IMR-90 (cell line): Measurements from ENCODE around the gene ZNF396. TPM values are rescaled to one million over a fixed set of nuclear protein-coding genes. Genes with fewer than 3 reads are reported as not detected.

Experiments
- ATAC-seq: fragments of 200-7000 bp; cut with Tn5 transposase; 2 replicates; pipeline ENCODE4 v1.9.1; 2020; ENCODE audit warnings: low read depth, mild to moderate bottlenecking, moderate library complexity
- BruUV-seq: library from RNA; stranded (reverse); fragments of 400-500 nt; replicated peaks from 2 replicates; lab custom pipeline; 2021; lab: Mats Ljungman, UMichigan
- CTCF ChIA-PET: fragments of 300-600 bp; formaldehyde crosslinking; extraction: SDS; loops from one replicate; lab custom pipeline; 2021; ENCODE audit warnings: antibody characterized with exemption; lab: Yijun Ruan, JAX
- POLR2A ChIA-PET: fragments of 300-600 bp; sonication (Branson Sonifier 250); formaldehyde crosslinking; loops from one replicate; lab custom pipeline; 2022; ENCODE audit warnings: antibody characterized with exemption; ENCODE audit not compliant: unreplicated experiment; lab: Charles Lee
- DNase-seq: peaks from one replicate; pipeline ENCODE4 v3.0.0; 2013
- H2AFZ ChIP-seq: replicated peaks from 2 replicates; pipeline ENCODE3; 2013; ENCODE audit warnings: low read length, mild to moderate bottlenecking; ENCODE audit not compliant: poor library complexity
- H2AK5ac ChIP-seq: 2 replicates; pipeline ENCODE4 v1.6.1; 2013; ENCODE audit warnings: low read depth, low read length, inconsistent platforms
- H2AK9ac ChIP-seq: replicated peaks from 2 replicates; pipeline ENCODE3; 2013; ENCODE audit warnings: mild to moderate bottlenecking, low read depth, low read length, moderate library complexity; ENCODE audit not compliant: poor library complexity
- H2BK120ac ChIP-seq: 2 replicates; pipeline ENCODE4 v1.6.1; 2013; ENCODE audit warnings: low read depth, low read length, inconsistent platforms
- H2BK15ac ChIP-seq: 3 replicates; pipeline ENCODE4 v1.6.1; 2013; ENCODE audit warnings: low read depth, low read length, inconsistent platforms
- H2BK20ac ChIP-seq: 2 replicates; pipeline ENCODE4 v1.6.1; 2013; ENCODE audit warnings: low read depth, mild to moderate bottlenecking, inconsistent platforms, low read length, moderate library complexity
- H2BK5ac ChIP-seq: 2 replicates; pipeline ENCODE4 v1.6.1; 2013; ENCODE audit warnings: mild to moderate bottlenecking, low read depth, low read length, inconsistent platforms; ENCODE audit not compliant: poor library complexity, severe bottlenecking
- H3K14ac ChIP-seq: replicated peaks from 2 replicates; pipeline ENCODE4 v1.6.1; 2013; ENCODE audit warnings: low read depth, low read length, inconsistent platforms
- H3K18ac ChIP-seq: 2 replicates; pipeline ENCODE4 v1.6.1; 2013; ENCODE audit warnings: low read depth, low read length, control low read depth
- H3K23ac ChIP-seq: 2 replicates; pipeline ENCODE4 v1.6.1; 2013; ENCODE audit warnings: low read depth, low read length, inconsistent platforms
- H3K27ac ChIP-seq: 2 replicates; pipeline ENCODE4 v1.5.1; 2013; ENCODE audit warnings: mild to moderate bottlenecking, control low read depth, low read length; ENCODE audit not compliant: insufficient read depth
- H3K27me3 ChIP-seq: 2 replicates; pipeline ENCODE4 v1.6.1; 2013; ENCODE audit warnings: low read length; ENCODE audit not compliant: control insufficient read depth, insufficient read depth
- H3K36me3 ChIP-seq: 2 replicates; pipeline ENCODE4 v1.6.1; 2013; ENCODE audit warnings: low read length, mixed read lengths; ENCODE audit not compliant: control insufficient read depth, insufficient read depth
- H3K4ac ChIP-seq: 2 replicates; pipeline ENCODE4 v1.6.1; 2013; ENCODE audit warnings: low read depth, low read length, inconsistent platforms
- H3K4me1 ChIP-seq: 2 replicates; pipeline ENCODE4 v1.6.1; 2013; ENCODE audit warnings: low read length, mixed read lengths; ENCODE audit not compliant: control insufficient read depth, insufficient read depth
- H3K4me2 ChIP-seq: 2 replicates; pipeline ENCODE4 v1.6.1; 2013; ENCODE audit warnings: low read depth, mild to moderate bottlenecking, control low read depth, low read length, moderate library complexity
- H3K4me3 ChIP-seq: 2 replicates; pipeline ENCODE4 v1.5.1; 2013; ENCODE audit warnings: low read depth, mild to moderate bottlenecking, control low read depth, low read length, moderate library complexity; ENCODE audit not compliant: insufficient read depth
- H3K56ac ChIP-seq: 2 replicates; pipeline ENCODE4 v1.6.1; 2013; ENCODE audit warnings: low read length, inconsistent platforms; ENCODE audit not compliant: insufficient read depth; ENCODE audit errors: extremely low read depth
- H3K79me1 ChIP-seq, 2 experiments: 2 replicates each; pipeline ENCODE4 v1.6.1; 2013; ENCODE audit warnings: low read length in 2 of 2, inconsistent platforms in 1 of 2, low read depth in 1 of 2
- H3K9ac ChIP-seq: 2 replicates; pipeline ENCODE4 v1.6.1; 2013; ENCODE audit warnings: low read depth, low read length, control low read depth
- H3K9me1 ChIP-seq: 2 replicates; pipeline ENCODE4 v1.6.1; 2013; ENCODE audit warnings: low read length, inconsistent platforms; ENCODE audit not compliant: insufficient read depth
- H3K9me3 ChIP-seq: 2 replicates; pipeline ENCODE4 v1.6.1; 2013; ENCODE audit warnings: low read length; ENCODE audit not compliant: control insufficient read depth, insufficient read depth
- H4K20me1 ChIP-seq: 2 replicates; pipeline ENCODE4 v1.6.1; 2013; ENCODE audit warnings: low read length, inconsistent platforms; ENCODE audit not compliant: insufficient read depth
- H4K5ac ChIP-seq: 2 replicates; pipeline ENCODE4 v1.6.1; 2013; ENCODE audit warnings: mild to moderate bottlenecking, low read depth, low read length, control low read depth
- H4K8ac ChIP-seq, 2 experiments: 2 replicates each; pipeline ENCODE4 v1.6.1; 2013; ENCODE audit warnings: low read depth in 2 of 2, low read length in 2 of 2, control low read depth in 1 of 2, inconsistent platforms in 1 of 2
- H4K91ac ChIP-seq: 2 replicates; pipeline ENCODE4 v1.6.1; 2013; ENCODE audit warnings: low read depth, low read length, inconsistent platforms; ENCODE audit not compliant: insufficient read depth
- CEBPB ChIP-seq: IDR thresholded peaks from 2 replicates; pipeline ENCODE4 v1.6.1; 2012; ENCODE audit warnings: low read depth, low read length, improper control_type of control experiment
- MAFK ChIP-seq: IDR thresholded peaks from 2 replicates; pipeline ENCODE4 v1.6.1; 2012; ENCODE audit warnings: low read depth, low read length, improper control_type of control experiment
- POLR2A ChIP-seq: IDR thresholded peaks from 2 replicates; pipeline ENCODE4 v1.6.1; 2012; ENCODE audit warnings: mild to moderate bottlenecking, low read depth, low read length
- RAD21 ChIP-seq: IDR thresholded peaks from 2 replicates; pipeline ENCODE4 v1.6.1; 2012; ENCODE audit warnings: low read length, improper control_type of control experiment
- RCOR1 ChIP-seq: IDR thresholded peaks from 2 replicates; pipeline ENCODE4 v1.6.1; 2012; ENCODE audit warnings: mild to moderate bottlenecking, low read length, improper control_type of control experiment; ENCODE audit not compliant: insufficient replicate concordance
- SMC3 ChIP-seq: fragments of 150-350 bp; IDR thresholded peaks from 2 replicates; pipeline ENCODE4 v1.6.1; 2016; ENCODE audit warnings: low read depth, mild to moderate bottlenecking, antibody characterized with exemption, low read length, moderate library complexity
- WGBS, 2 experiments: methylation state at CpG; one replicate each; pipeline versions ENCODE4 v1.1.5 to v1.1.7; 2013; ENCODE audit warnings: missing lambda C conversion rate in 2 of 2; ENCODE audit not compliant: insufficient read length in 1 of 2; ENCODE audit errors: extremely low coverage in 2 of 2; 5-methylcytosine and 5-hydroxymethylcytosine counted together
- dilution Hi-C: fragments of 300-500 bp; cut with HindIII; formaldehyde crosslinking; loops from one replicate; pipeline ENCODE4 v1.14.3; 2018; ENCODE audit warnings: low sequenced_read_pairs; ENCODE audit not compliant: unreplicated experiment
- in situ Hi-C: fragments of 300-500 bp; cut with MboI; formaldehyde crosslinking; loops from 3 replicates; pipeline ENCODE4 v1.14.3; 2019; ENCODE audit warnings: low sequenced_read_pairs, inconsistent platforms, mixed read lengths
- intact Hi-C: fragments of 100-400 bp; cut with micrococcal nuclease; formaldehyde crosslinking; loops from 2 replicates; pipeline ENCODE4 v1.10.0; 2022
- polyA plus RNA-seq, 3 experiments: library from polyadenylated mRNA; depleted of rRNA; stranded (reverse); fragments of >200 nt; gene quantifications; 2 replicates each; pipeline ENCODE4 v1.2.3, GENCODE V29; 2012; ENCODE audit warnings: low replicate concordance in 1 of 3
- total RNA-seq: library from RNA; depleted of rRNA; stranded (reverse); fragments of >200 nt; gene quantifications from 2 replicates; pipeline ENCODE4 v1.2.3, GENCODE V29; 2012
- TF ChIP-seq, protein P1 (sequence below): fragments of 150-350 bp; IDR thresholded peaks from 2 replicates; pipeline ENCODE4 v1.6.1; 2017; ENCODE audit warnings: mild to moderate bottlenecking, antibody characterized with exemption, low read length, low read depth
- TF ChIP-seq, protein P2 (sequence below): fragments of 150-350 bp; IDR thresholded peaks from 2 replicates; pipeline ENCODE4 v1.6.1; 2016; ENCODE audit warnings: low read depth, mild to moderate bottlenecking, low read length, moderate library complexity, borderline replicate concordance
- TF ChIP-seq, protein P3 (sequence below): conservative IDR thresholded peaks from 2 replicates; pipeline ENCODE4 v1.5.1; 2012; ENCODE audit warnings: mild to moderate bottlenecking, low read depth, low read length, improper control_type of control experiment

The ZNF396 gene
- total and polyA plus RNA-seq, 2 of the 4 experiments (the other 2 are of a cell fraction), result 0.26 to 0.54 TPM

DNA sequence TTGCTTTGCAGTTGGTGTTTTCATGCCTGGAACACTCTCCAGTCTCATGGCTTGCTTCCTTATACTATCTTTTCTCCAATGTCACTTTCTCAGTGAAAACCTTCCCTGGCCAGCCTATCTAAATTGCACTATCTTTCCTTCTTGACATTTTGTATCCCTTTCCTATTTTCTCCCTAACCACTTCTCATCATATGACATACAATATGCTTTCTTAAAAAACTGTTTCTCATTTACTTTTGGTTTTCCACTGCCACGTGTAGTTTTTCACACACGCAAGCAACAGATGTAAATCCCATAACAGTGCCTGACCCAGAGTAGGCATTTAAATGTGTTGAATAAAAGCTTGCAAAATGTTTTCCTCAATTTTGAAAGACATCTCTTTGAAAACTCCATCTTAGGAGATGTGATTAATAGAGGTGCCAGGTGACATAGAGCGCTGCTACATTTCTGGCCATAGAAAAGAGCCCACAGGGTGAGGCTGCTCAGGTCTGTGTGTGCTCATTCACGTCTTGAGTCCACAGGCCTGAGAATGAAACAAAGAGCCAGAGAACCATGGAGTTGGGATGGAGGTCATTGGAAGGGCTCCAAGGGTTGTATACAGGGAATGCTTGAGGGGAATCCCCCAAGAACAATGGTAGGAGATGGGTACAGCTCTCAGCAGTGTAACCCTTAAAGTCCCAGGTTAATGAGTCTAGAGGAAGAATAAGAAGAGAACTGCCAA, 45.6 kb downstream of the ZNF396 start:
- H3K4ac ChIP-seq, result no peak overlapping the region
- H3K18ac ChIP-seq, result no peak overlapping the region
- H2BK120ac ChIP-seq, result no peak overlapping the region
- H4K91ac ChIP-seq, result no peak overlapping the region
- no peak overlapping the region for H3K4me3 ChIP-seq
- H2BK15ac ChIP-seq, result no peak overlapping the region
- H3K27me3 ChIP-seq, result no peaks in the 10 kb centered on the region
- H3K9me1 ChIP-seq, result peaks cover 4% of the 10 kb centered on the region; the same call in 1 of the 2 replicates
- WGBS, 2 experiments, result no CpG with 5 or more reads among the region's 4 CpGs
- H2AK5ac ChIP-seq, result no peak overlapping the region
- no TSS peak for BruUV-seq
- H2BK5ac ChIP-seq, result no peak overlapping the region
- H3K23ac ChIP-seq, result no peak overlapping the region
- TF ChIP-seq RCOR1, result no peak
- no peak for TF ChIP-seq POLR2A
- TF ChIP-seq, protein P1, sequence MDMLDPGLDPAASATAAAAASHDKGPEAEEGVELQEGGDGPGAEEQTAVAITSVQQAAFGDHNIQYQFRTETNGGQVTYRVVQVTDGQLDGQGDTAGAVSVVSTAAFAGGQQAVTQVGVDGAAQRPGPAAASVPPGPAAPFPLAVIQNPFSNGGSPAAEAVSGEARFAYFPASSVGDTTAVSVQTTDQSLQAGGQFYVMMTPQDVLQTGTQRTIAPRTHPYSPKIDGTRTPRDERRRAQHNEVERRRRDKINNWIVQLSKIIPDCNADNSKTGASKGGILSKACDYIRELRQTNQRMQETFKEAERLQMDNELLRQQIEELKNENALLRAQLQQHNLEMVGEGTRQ, result no peak
- TF ChIP-seq CEBPB, result no peak
- TF ChIP-seq, protein P2, sequence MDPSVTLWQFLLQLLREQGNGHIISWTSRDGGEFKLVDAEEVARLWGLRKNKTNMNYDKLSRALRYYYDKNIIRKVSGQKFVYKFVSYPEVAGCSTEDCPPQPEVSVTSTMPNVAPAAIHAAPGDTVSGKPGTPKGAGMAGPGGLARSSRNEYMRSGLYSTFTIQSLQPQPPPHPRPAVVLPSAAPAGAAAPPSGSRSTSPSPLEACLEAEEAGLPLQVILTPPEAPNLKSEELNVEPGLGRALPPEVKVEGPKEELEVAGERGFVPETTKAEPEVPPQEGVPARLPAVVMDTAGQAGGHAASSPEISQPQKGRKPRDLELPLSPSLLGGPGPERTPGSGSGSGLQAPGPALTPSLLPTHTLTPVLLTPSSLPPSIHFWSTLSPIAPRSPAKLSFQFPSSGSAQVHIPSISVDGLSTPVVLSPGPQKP, result no peak
- no peak for TF ChIP-seq MAFK
- no peak for TF ChIP-seq SMC3
- no peak for TF ChIP-seq RAD21
- TF ChIP-seq, protein P3, sequence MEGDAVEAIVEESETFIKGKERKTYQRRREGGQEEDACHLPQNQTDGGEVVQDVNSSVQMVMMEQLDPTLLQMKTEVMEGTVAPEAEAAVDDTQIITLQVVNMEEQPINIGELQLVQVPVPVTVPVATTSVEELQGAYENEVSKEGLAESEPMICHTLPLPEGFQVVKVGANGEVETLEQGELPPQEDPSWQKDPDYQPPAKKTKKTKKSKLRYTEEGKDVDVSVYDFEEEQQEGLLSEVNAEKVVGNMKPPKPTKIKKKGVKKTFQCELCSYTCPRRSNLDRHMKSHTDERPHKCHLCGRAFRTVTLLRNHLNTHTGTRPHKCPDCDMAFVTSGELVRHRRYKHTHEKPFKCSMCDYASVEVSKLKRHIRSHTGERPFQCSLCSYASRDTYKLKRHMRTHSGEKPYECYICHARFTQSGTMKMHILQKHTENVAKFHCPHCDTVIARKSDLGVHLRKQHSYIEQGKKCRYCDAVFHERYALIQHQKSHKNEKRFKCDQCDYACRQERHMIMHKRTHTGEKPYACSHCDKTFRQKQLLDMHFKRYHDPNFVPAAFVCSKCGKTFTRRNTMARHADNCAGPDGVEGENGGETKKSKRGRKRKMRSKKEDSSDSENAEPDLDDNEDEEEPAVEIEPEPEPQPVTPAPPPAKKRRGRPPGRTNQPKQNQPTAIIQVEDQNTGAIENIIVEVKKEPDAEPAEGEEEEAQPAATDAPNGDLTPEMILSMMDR, result no peak
- no peak overlapping the region for H4K5ac ChIP-seq
- CTCF ChIA-PET, result interaction anchor here (0.6 kb wide), 1 partner anchor 411 kb away, joined by 6 read pairs; no protein-coding TSS in a partner anchor
- H3K14ac ChIP-seq, result no peak overlapping the region
- H2AFZ ChIP-seq, result no peak overlapping the region
- no peaks in the 10 kb centered on the region for H3K4me1 ChIP-seq
- in situ Hi-C loops, result no loop called here
- dilution Hi-C loops, result no loop called here
- DNase-seq (no peak), ATAC-seq (no peak)
- H4K8ac ChIP-seq, result no peak overlapping the region
- no peak overlapping the region for H3K4me2 ChIP-seq
- no peak overlapping the region for H3K27ac ChIP-seq
- H4K20me1 ChIP-seq, result 0 out of 2 replicates have a peak, but pooled peaks cover 3% of the 10 kb centered on the region
- H3K9me3 ChIP-seq, result 0 out of 2 replicates have a peak, but pooled peaks cover 4% of the 10 kb centered on the region
- H3K9ac ChIP-seq, result no peak overlapping the region
- H3K36me3 ChIP-seq, result peaks cover 15% of the 10 kb centered on the region
- no peak overlapping the region for H2BK20ac ChIP-seq
- no peak overlapping the region for H3K56ac ChIP-seq
- H2AK9ac ChIP-seq, result no peak overlapping the region
- POLR2A ChIA-PET, result no interaction called here
- intact Hi-C loops, result no loop called here
- H3K79me1 ChIP-seq, result peaks cover 4 to 17% of the 10 kb centered on the region in 2 experiments; a peak in 3 of 4 replicates
